VCaP (cell line): ENCODE measurements around the gene PERM1.
"Not testable (repeated sequence)": the region's sequence is repeated elsewhere in the genome, so short reads cannot be mapped to it uniquely, and the experiment has no call there.

Experiments
- H3K27ac ChIP-seq: fragments of 450-650 bp; 2 replicates; pipeline ENCODE4 v1.5.1; 2017
- TF ChIP-seq, protein P1 (sequence below): fragments of 450-650 bp; conservative IDR thresholded peaks from 2 replicates; pipeline ENCODE4 v1.5.1; 2017; ENCODE audit warnings: mild to moderate bottlenecking, moderate library complexity

PERM1 gene, protein sequence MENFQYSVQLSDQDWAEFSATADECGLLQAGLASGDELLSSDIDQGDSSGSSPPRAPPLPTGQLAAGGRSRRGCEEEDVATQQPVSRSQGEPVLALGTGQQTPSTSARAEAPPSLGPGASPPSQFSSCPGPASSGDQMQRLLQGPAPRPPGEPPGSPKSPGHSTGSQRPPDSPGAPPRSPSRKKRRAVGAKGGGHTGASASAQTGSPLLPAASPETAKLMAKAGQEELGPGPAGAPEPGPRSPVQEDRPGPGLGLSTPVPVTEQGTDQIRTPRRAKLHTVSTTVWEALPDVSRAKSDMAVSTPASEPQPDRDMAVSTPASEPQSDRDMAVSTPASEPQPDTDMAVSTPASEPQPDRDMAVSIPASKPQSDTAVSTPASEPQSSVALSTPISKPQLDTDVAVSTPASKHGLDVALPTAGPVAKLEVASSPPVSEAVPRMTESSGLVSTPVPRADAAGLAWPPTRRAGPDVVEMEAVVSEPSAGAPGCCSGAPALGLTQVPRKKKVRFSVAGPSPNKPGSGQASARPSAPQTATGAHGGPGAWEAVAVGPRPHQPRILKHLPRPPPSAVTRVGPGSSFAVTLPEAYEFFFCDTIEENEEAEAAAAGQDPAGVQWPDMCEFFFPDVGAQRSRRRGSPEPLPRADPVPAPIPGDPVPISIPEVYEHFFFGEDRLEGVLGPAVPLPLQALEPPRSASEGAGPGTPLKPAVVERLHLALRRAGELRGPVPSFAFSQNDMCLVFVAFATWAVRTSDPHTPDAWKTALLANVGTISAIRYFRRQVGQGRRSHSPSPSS

DNA sequence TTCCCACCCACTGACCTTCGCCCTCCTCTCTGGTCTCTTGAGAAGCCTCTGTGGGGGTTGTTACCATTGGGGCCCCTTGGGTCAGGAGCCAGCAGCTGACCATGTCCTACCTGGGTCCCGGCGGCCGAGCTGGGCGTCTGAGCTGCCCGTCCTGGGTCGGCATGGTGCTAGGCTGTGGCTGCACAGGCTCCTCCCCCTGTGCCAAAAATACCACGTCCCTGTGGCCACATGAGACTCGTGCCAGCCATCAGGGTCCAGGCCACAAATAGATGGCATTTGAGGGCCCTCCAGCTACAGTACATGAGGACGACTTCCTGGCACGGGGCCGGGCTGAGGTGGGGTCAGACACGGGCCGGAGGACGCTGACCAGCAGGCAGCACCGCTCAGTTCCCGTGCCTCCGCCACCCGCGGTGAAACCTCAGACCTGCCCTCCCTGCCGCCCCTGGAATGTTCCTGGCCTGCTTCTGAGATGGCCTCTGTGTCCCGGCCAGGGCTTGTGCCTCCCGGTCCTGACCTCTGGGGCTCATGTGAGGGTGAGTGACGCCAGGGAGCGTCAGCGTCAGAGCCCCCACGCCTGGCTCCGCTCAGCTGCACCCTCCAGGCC, at the start of gene PERM1:
TSS of gene PERM1 (minus strand) at position 139 of the 604 bp plus-strand sequence. CDS start 1,064 bp downstream, outside the sequence.
- TF ChIP-seq, protein P1, sequence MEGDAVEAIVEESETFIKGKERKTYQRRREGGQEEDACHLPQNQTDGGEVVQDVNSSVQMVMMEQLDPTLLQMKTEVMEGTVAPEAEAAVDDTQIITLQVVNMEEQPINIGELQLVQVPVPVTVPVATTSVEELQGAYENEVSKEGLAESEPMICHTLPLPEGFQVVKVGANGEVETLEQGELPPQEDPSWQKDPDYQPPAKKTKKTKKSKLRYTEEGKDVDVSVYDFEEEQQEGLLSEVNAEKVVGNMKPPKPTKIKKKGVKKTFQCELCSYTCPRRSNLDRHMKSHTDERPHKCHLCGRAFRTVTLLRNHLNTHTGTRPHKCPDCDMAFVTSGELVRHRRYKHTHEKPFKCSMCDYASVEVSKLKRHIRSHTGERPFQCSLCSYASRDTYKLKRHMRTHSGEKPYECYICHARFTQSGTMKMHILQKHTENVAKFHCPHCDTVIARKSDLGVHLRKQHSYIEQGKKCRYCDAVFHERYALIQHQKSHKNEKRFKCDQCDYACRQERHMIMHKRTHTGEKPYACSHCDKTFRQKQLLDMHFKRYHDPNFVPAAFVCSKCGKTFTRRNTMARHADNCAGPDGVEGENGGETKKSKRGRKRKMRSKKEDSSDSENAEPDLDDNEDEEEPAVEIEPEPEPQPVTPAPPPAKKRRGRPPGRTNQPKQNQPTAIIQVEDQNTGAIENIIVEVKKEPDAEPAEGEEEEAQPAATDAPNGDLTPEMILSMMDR: no peak
- H3K27ac ChIP-seq: no peak within 1 kb of the TSS

DNA sequence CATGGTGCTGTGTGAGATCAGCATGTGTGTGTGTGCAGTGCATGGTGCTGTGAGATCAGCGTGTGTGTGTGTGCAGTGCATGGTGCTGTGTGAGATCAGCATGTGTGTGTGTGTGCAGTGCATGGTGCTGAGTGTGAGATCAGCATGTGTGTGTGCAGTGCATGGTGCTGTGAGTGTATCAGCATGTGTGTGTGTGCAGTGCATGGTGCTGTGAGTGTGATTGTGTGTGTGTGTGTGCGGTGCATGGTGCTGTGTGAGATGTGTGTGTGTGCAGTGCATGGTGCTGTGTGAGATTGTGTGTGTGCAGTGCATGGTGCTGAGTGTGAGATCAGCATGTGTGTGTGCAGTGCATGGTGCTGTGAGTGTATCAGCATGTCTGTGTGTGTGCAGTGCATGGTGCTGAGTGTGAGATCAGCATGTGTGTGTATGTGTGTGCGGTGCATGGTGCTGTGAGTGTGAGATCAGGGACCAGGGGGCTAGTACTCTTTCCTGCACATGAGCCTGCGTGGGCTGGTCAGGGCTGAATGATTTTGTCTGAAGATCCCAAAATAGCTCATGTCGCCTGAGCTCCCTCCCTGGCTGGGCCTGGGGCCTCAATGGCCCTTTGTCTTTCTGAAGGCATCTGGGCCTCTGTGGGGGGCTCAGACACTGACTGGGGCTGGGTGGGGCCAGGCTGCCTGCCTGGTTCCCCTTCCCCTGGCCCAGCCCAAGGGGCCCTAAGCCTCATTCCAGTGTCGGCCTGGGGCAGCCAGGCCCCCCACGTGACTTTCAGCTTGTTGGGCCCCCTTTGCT, 49.2 kb upstream of the PERM1 start:
- not testable (repeated sequence) for H3K27ac ChIP-seq

DNA sequence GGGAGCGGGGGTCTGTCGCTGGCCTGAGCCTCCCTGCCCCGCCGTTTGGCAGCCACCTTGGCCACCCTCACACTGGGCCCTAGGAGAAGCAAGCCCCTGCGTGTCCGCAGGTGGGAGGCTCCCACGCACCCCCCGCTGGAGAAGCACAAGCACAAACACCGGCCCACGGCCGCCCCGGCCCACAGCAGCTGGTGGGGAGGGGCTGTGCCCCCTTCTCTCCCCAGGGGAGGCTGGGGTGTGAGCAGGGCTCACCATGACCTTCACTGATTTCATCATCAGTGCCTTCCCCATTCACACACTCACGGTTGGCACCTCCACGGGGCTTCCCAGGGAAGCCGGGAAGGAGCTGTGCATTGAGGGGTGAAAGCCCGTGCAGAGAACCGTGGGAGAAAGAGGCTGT, 45.9 kb upstream of the PERM1 start:
- TF ChIP-seq, protein P1: no peak
- no peak overlapping the region for H3K27ac ChIP-seq

DNA sequence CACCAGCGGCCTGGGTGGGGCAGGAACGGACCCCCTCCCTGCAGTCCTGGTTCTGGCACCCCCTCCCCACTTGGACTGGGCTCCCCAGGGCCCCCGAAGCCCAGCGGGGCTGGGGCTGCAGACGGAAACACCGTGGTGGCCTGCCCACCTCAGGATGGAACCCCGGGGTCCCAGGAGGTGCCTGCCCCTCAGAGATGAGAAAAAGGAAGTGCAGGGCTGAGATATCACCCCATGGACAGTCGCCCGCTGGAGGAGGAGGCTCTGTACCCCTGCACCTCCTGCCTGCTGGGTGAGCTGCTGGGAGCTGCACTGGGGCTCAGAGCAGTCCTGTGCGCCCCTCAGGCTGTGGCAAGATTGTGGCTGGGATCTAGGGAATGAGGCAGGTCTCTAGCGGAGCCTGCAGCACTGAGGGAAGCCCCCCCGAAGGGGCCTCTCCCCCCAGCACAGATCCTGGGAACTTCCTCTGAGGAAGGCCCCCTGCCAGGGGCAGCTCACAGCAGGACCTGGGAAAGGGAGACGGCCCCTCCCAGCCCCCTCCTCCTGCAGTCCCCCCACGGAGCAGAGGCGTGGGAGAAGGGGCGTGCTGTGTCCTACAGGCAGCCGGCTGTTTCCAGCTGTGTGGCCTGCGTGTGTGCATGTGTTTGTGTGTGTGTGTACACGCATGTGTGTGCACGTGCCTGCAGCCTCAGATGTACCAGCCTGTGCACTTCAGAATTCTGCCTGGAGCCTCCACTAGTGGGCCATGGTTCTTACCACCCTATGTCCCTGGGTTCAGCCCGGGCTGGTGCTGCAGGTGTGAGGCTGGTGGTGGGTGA, 44.9 kb upstream of the PERM1 start:
- no peak overlapping the region for H3K27ac ChIP-seq
- TF ChIP-seq, protein P1: no peak

DNA sequence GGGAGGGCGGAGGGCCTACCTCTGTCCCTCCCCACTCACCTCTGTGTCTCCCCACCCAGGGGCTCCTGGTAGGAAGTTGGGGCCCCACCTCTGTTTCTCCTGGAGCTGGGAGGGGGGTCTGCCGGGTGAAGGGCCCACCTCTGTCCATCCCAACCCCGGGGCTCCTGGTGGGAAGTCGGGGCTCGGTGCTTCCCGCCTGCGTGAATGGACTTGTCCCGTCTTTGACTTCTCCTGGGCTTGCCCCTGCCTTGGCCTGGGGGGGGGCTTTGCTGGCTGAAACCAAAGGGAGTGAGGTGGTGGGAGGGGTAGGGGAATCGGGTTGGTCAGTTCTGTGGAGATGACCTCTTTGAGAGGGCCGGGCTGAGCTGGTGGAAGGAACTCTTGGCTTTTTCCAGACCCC, 43.8 kb upstream of the PERM1 start:
- TF ChIP-seq, protein P1: no peak
- no peak overlapping the region for H3K27ac ChIP-seq

DNA sequence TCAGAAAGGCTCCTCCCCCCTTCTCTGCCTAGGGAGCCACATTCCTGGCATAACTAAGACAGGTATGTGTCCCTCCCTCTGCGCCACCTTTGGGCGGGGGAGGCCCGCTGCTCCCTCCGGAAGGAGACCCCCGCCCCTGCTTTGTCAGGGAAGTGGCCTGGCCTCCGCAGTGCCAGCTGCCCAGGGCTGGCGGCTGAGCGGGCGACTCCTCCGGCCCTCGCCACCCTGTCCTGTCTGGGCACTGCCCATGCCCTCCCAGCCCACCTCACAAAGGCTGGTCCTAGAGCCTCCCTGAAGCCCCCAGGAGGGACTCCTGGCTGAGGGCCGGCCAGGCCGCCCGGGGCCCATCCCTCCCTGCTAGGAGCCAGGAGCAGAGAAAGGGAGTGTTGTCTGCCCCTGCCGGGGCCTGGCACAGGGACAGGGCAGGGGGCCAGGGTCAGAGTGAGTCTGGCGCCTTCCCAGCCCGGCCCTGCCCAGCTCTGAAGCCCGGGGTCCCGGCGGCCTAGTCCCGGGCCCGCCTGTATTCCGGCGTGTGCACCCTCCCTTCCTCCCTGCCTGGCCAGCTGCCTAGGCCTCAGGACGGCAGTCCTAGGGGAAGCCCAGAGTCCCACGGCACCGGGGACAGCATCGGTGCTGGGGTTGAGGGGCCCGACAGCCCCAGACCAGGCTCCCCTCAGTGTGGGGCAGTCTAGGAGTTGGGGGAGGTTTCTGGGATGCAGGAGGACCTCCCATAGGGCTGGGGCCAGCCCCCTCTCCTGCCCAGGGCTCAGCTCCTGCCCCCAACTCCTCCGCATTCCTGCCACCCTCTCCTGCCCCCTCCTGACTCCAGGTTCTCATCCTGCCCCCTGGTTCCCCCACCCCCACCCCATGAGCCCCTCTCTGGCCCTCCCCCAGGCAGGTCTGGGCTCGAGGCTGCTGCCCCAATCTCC, 43.1 kb upstream of the PERM1 start:
- no peak overlapping the region for H3K27ac ChIP-seq
- TF ChIP-seq, protein P1: no peak
